CD14-positive monocyte (primary cell): Measurements from ENCODE around the gene TRHDE. TPM values are rescaled to one million over a fixed set of nuclear protein-coding genes. Genes with fewer than 3 reads are reported as not detected.

Experiments used
- DNase-seq, 3 donors: peaks; one replicate each; pipeline ENCODE4 v3.0.0-alpha.2; 2011 to 2022
- H2AFZ ChIP-seq: 2 replicates; pipeline ENCODE4 v1.6.0; 2012; ENCODE audit warnings: mild to moderate bottlenecking, low read depth, low read length, inconsistent platforms; ENCODE audit not compliant: insufficient read depth, poor library complexity, severe bottlenecking
- H3K27ac ChIP-seq, 2 donors: 1 replicate in 1 of 2; 2 replicates in 1 of 2; pipeline ENCODE4 v1.5.1; 2012 to 2013; ENCODE audit warnings: low read length in 2 of 2, control low read depth in 1 of 2, inconsistent platforms in 1 of 2, low read depth in 1 of 2, mild to moderate bottlenecking in 1 of 2
- H3K27me3 ChIP-seq, 2 donors: one replicate each; pipeline versions ENCODE4 v1.6.0 to v1.6.1; 2011 to 2013; ENCODE audit warnings: low read length in 2 of 2; ENCODE audit not compliant: control insufficient read depth in 2 of 2, insufficient read depth in 2 of 2
- H3K36me3 ChIP-seq, 2 donors: replicated peaks in 1 of 2; 1 replicate in 1 of 2; 2 replicates in 1 of 2; pipeline versions ENCODE4 v1.5.1 to v1.6.1; 2012 to 2013; ENCODE audit warnings: low read length in 2 of 2, control low read depth in 1 of 2, inconsistent platforms in 1 of 2, mild to moderate bottlenecking in 1 of 2; ENCODE audit not compliant: insufficient read depth in 2 of 2, control insufficient read depth in 1 of 2
- H3K4me1 ChIP-seq, 2 donors: 1 replicate in 1 of 2; 2 replicates in 1 of 2; pipeline versions ENCODE4 v1.5.1 to v1.6.1; 2012 to 2013; ENCODE audit warnings: low read length in 2 of 2, control low read depth in 1 of 2, inconsistent platforms in 1 of 2, mild to moderate bottlenecking in 1 of 2, moderate library complexity in 1 of 2; ENCODE audit not compliant: insufficient read depth in 2 of 2, control insufficient read depth in 1 of 2
- H3K4me2 ChIP-seq: replicated peaks from 2 replicates; pipeline ENCODE3; 2012; ENCODE audit warnings: low read length, moderate library complexity, mild to moderate bottlenecking; ENCODE audit not compliant: poor library complexity, severe bottlenecking; ENCODE audit errors: extremely low read depth
- H3K4me3 ChIP-seq, 3 experiments: fragments of 200-600 bp in 1 of 3; sonication (generic) in 1 of 3; replicated peaks in 1 of 3; 1 replicate in 2 of 3; 2 replicates in 1 of 3; pipeline ENCODE4 v1.5.1; 2011 to 2013; ENCODE audit warnings: low read length in 3 of 3, mild to moderate bottlenecking in 3 of 3, control low read depth in 2 of 3, low read depth in 2 of 3, inconsistent platforms in 1 of 3, moderate library complexity in 1 of 3
- H3K79me2 ChIP-seq: 2 replicates; pipeline ENCODE4 v1.6.0; 2012; ENCODE audit warnings: mild to moderate bottlenecking, control low read depth, inconsistent platforms, low read length, moderate library complexity; ENCODE audit not compliant: insufficient read depth
- H3K9ac ChIP-seq: 2 replicates; pipeline ENCODE4 v1.6.0; 2017; ENCODE audit warnings: low read length, mild to moderate bottlenecking; ENCODE audit not compliant: insufficient read depth, poor library complexity, severe bottlenecking
- H3K9me3 ChIP-seq, 2 donors: replicated peaks in 1 of 2; 1 replicate in 1 of 2; 2 replicates in 1 of 2; pipeline versions ENCODE4 v1.5.1 to v1.6.1; 2012 to 2013; ENCODE audit warnings: low read length in 2 of 2, control low read depth in 1 of 2; ENCODE audit not compliant: control insufficient read depth in 1 of 2, insufficient read depth in 1 of 2
- H4K20me1 ChIP-seq: 2 replicates; pipeline ENCODE4 v1.6.0; 2012; ENCODE audit warnings: mild to moderate bottlenecking, low read length, control low read depth, moderate library complexity; ENCODE audit not compliant: insufficient read depth
- H3K27ac Mint-ChIP-seq, 7 donors: one replicate each; pipeline ENCODE4 v1.8.0; 2020; ENCODE audit warnings: mild to moderate bottlenecking in 7 of 7, mixed read lengths in 7 of 7, moderate library complexity in 6 of 7, inconsistent platforms in 2 of 7
- H3K27me3 Mint-ChIP-seq, 3 donors: one replicate each; pipeline ENCODE4 v1.8.0; 2021 to 2022; ENCODE audit warnings: low read depth in 3 of 3, mild to moderate bottlenecking in 3 of 3, mixed read lengths in 3 of 3, moderate library complexity in 3 of 3, inconsistent platforms in 1 of 3
- H3K36me3 Mint-ChIP-seq, 2 donors: one replicate each; pipeline ENCODE4 v1.8.0; 2020; ENCODE audit warnings: mixed read lengths in 2 of 2, inconsistent platforms in 1 of 2, mild to moderate bottlenecking in 1 of 2
- H3K4me1 Mint-ChIP-seq: one replicate; pipeline ENCODE4 v1.8.0; 2020; ENCODE audit warnings: mild to moderate bottlenecking, mixed read lengths
- H3K4me3 Mint-ChIP-seq, 2 donors: one replicate each; pipeline ENCODE4 v1.8.0; 2020; ENCODE audit warnings: mild to moderate bottlenecking in 2 of 2, mixed read lengths in 2 of 2, moderate library complexity in 1 of 2
- H3K9me3 Mint-ChIP-seq, 7 donors: one replicate each; pipeline ENCODE4 v1.8.0; 2020 to 2022; ENCODE audit warnings: mixed read lengths in 7 of 7, mild to moderate bottlenecking in 6 of 7, moderate library complexity in 6 of 7, inconsistent platforms in 2 of 7
- CTCF ChIP-seq: fragments of 200-600 bp; IDR thresholded peaks from one replicate; pipeline ENCODE4 v1.8.0; 2022; ENCODE audit warnings: antibody characterized with exemption, mild to moderate bottlenecking
- WGBS: methylation state at CpG from one replicate; pipeline ENCODE4 v1.1.5; 2013; ENCODE audit warnings: missing lambda C conversion rate; ENCODE audit not compliant: insufficient coverage; 5-methylcytosine and 5-hydroxymethylcytosine counted together
- intact Hi-C, 2 donors: fragments of 100-400 bp; cut with micrococcal nuclease; formaldehyde crosslinking; loops; one replicate each; pipeline versions ENCODE4 v1.15.0 to v1.15.1; 2023
- polyA plus RNA-seq, 3 donors: library from polyadenylated mRNA; depleted of rRNA in 1 of 3; unstranded in 2 of 3; stranded (reverse) in 1 of 3; fragments of 300-500 nt in 2 of 3; fragments of >200 nt in 1 of 3; fragmentation: Illumina TruSeq in 2 of 3; gene quantifications; 1 replicate in 2 of 3; 2 replicates in 1 of 3; pipeline ENCODE4 v1.2.3, GENCODE V29; 2012 to 2021

The TRHDE gene
- polyA plus RNA-seq, 3 donors: not detected

DNA sequence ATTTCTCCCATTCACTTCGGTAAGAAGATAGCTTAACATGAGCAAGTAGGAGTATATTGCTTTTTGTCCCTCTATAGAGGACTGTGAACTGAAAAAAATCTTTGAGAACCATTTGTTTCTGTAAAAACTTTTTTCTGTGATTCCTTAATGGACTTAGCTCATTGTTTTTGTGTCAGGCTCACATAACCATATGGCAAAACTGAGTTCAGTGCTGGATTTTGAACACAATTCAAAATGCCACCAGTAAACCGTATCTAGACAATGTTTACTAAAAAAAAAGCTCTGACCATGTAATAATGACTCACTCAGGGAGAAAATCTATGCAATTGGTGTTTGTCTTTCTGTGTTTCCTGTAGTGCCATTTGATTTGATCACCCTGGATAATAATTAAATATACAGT lies 5.2 kb downstream of the TRHDE start:
- no CpG with 5 or more reads among the region's 2 CpGs for WGBS
- no peak overlapping the region for H3K4me3 ChIP-seq
- no peak overlapping the region for H3K27ac ChIP-seq
- peaks cover 5 to 14% of the 10 kb centered on the region in 2 donors for H3K9me3 ChIP-seq
- H3K4me1 ChIP-seq: peaks cover 36 to 40% of the 10 kb centered on the region in 2 donors
- H3K9ac ChIP-seq: no peak overlapping the region
- Mint-ChIP-seq H3K4me1 (peaks cover 36% of the 10 kb centered on the region), H3K27ac (no peak overlapping the region), H3K36me3 (peaks cover 0 to 4% of the 10 kb centered on the region in 2 donors), H3K27me3 (peaks cover 22 to 50% (median 29%) of the 10 kb centered on the region in 3 donors), H3K4me3 (no peak overlapping the region), H3K9me3 (peaks cover 0 to 15% (median 10%) of the 10 kb centered on the region in 7 donors)
- no peaks in the 10 kb centered on the region for H3K36me3 ChIP-seq
- no peak for TF ChIP-seq CTCF
- no peak overlapping the region for H3K4me2 ChIP-seq
- DNase-seq: no peak
- no peak overlapping the region for H2AFZ ChIP-seq
- H3K27me3 ChIP-seq: peaks cover 11 to 31% of the 10 kb centered on the region in 2 donors
- no peaks in the 10 kb centered on the region for H3K79me2 ChIP-seq
- no peaks in the 10 kb centered on the region for H4K20me1 ChIP-seq
- intact Hi-C loops: no loop called here

DNA sequence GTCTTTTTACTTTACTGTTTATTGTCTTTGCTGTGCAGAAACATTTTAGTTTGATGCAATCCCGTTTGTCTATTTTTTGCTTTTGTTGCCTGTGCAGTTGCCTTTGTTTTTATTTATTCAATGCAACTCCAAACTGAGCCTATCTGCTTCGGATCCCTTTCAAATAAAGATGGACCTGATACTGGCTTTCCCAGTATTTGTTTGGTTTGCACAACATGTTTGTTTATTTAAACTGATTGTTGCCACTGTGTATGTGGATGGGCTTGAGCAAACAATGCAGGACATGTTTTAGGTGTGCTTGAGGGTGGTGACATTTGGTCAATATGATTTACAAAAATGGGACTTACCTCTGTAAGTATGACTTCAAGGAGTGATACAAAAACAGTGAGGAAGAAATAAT lies 6.7 kb downstream of the TRHDE start:
- Histone ChIP-seq H3K79me2 (no peaks in the 10 kb centered on the region), H3K27ac (no peak overlapping the region), H3K4me2 (no peak overlapping the region), H3K36me3 (no peaks in the 10 kb centered on the region), H4K20me1 (no peaks in the 10 kb centered on the region), H3K4me1 (peaks cover 21 to 26% of the 10 kb centered on the region in 2 donors), H3K27me3 (peaks cover 0 to 17% of the 10 kb centered on the region in 2 donors), H3K9ac (no peak overlapping the region), H2AFZ (no peak overlapping the region), H3K4me3 (no peak overlapping the region), H3K9me3 (peaks cover 3 to 7% of the 10 kb centered on the region in 2 donors)
- Mint-ChIP-seq H3K27me3 (peaks cover 12 to 39% (median 14%) of the 10 kb centered on the region in 3 donors), H3K9me3 (peaks cover 0 to 7% (median 4%) of the 10 kb centered on the region in 7 donors), H3K4me3 (no peak overlapping the region), H3K36me3 (peaks cover 0 to under 1% of the 10 kb centered on the region in 2 donors), H3K27ac (no peak overlapping the region), H3K4me1 (peaks cover 28% of the 10 kb centered on the region)
- no peak for DNase-seq
- 0% methylated on average over 1 of the region's 2 CpGs for WGBS
- no peak for TF ChIP-seq CTCF
- intact Hi-C loops: no loop called here
